Activated naive CD4-positive, alpha-beta T cell treated with anti-CD3 and anti-CD28 coated beads for 36 hours (primary cell): ENCODE data around the gene CCL4. TPM values are rescaled to one million over a fixed set of nuclear protein-coding genes. Genes with fewer than 3 reads are reported as not detected.
"Not testable (repeated sequence)": the region's sequence is repeated elsewhere in the genome, so short reads cannot be mapped to it uniquely, and the experiment has no call there.

ENCODE experiments used
- CTCF ChIA-PET: fragments of 350-600 bp; sonication (Branson Sonifier 250); formaldehyde crosslinking; loops from one replicate; lab custom pipeline; 2021; ENCODE audit warnings: antibody characterized with exemption; lab: Charles Lee
- DNase-seq: peaks from one replicate; pipeline ENCODE4 v3.0.0-alpha.2; 2020
- H3K27ac Mint-ChIP-seq: one replicate; pipeline ENCODE4 v1.8.0; 2021; ENCODE audit warnings: mild to moderate bottlenecking, mixed read lengths
- H3K27me3 Mint-ChIP-seq: one replicate; pipeline ENCODE4 v1.8.0; 2021; ENCODE audit warnings: low read depth, mixed read lengths
- H3K36me3 Mint-ChIP-seq: one replicate; pipeline ENCODE4 v1.8.0; 2021; ENCODE audit warnings: low read depth, mixed read lengths
- H3K4me1 Mint-ChIP-seq: one replicate; pipeline ENCODE4 v1.8.0; 2021; ENCODE audit warnings: low read depth, mixed read lengths
- H3K4me3 Mint-ChIP-seq: one replicate; pipeline ENCODE4 v1.8.0; 2021; ENCODE audit warnings: mild to moderate bottlenecking, moderate library complexity, mixed read lengths
- H3K9me3 Mint-ChIP-seq: one replicate; pipeline ENCODE4 v1.8.0; 2021; ENCODE audit warnings: mixed read lengths
- intact Hi-C: fragments of 100-400 bp; cut with micrococcal nuclease; formaldehyde crosslinking; loops from one replicate; pipeline ENCODE4 v1.15.1; 2023
- total RNA-seq, 2 experiments: library from RNA; stranded (reverse); gene quantifications; one replicate each; pipeline ENCODE4 v1.2.3, GENCODE V29; 2021

Gene CCL4
- total RNA-seq, 2 experiments from 2014 or later = 4.6 to 5.5 TPM

DNA sequence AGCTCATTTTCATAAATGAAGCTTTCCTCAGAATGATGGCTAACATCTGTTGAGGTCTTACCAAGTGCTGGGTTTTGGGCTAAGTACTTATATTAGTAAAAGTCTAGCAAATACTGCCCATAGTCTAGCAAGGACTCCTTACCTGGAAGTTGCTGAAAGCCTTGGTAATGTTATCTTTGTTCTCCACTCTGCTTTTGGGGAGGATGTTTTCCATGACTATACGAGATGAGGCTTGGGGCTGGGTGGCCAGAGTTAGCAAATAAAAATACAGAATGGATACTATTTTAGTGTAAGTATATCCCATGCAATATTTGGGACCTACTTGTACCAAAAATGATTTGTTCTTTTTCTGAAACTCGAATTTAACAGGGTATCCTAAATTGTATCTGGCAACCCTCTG is 31.9 kb upstream of the CCL4 start:
- CTCF ChIA-PET = interaction anchor here (0.9 to 4.5 kb wide), 6 partner anchors 15 to 141 kb away, joined by 3 to 44 read pairs (median 8); partner anchors contain the start of genes CCL3 and RDM1
- Mint-ChIP-seq H3K27me3 (peaks cover 5% of the 10 kb centered on the region), H3K4me3 (no peak overlapping the region), H3K36me3 (no peaks in the 10 kb centered on the region), H3K27ac (no peak overlapping the region), H3K4me1 (peaks cover 5% of the 10 kb centered on the region), H3K9me3 (no peaks in the 10 kb centered on the region)
- intact Hi-C loops = loop anchor here (2.0 to 10.0 kb wide), 2 partner anchors 103 to 217 kb away; no protein-coding TSS in a partner anchor
- no peak for DNase-seq

DNA sequence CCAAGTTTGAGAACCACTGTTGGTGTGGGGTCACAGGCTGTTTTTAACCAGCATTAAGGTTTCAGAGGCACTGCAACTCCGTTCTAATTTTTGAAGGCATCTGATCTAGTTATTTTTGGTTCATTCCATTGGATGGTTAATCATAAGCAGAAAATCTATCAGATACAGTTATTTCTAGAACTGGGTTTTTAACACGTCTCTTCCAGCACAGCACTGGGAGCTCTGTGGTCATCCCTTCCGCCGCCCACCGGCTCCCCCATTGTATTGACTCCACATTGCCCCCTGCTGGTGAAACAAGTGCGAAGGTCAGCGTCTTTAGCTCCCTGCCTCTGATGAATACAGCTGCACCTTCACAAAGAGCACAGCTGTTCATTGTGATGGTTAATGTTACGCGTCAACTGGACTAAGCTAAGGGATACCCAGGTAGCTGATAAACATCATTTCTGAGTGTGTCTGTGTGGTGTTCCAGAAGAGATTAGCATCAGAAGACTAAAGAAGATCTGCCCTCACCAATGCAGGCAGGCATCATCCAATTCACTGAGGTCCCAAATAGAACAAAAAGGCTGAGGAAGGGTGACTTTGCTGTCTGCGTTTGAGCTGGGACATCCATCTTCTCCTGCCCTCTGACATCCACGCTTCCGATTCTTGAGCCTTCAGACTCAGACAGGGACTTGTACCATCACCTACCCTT is 31.1 kb upstream of the CCL4 start:
- no peak overlapping the region for H3K4me3 Mint-ChIP-seq
- H3K4me1 Mint-ChIP-seq = peaks cover 5% of the 10 kb centered on the region
- H3K27ac Mint-ChIP-seq = no peak overlapping the region
- no peaks in the 10 kb centered on the region for H3K9me3 Mint-ChIP-seq
- CTCF ChIA-PET = interaction anchor here (0.7 to 4.5 kb wide), 22 partner anchors 9 to 308 kb away, joined by 3 to 44 read pairs (median 4); partner anchors contain the start of genes CCL18, CCL3 and RDM1
- peaks cover 8% of the 10 kb centered on the region for H3K27me3 Mint-ChIP-seq
- no peaks in the 10 kb centered on the region for H3K36me3 Mint-ChIP-seq
- intact Hi-C loops = loop anchor here (2.0 to 10.0 kb wide), 2 partner anchors 104 to 218 kb away; no protein-coding TSS in a partner anchor
- peak; percentile 81 for DNase-seq

- DNase-seq = no peak
- Mint-ChIP-seq H3K4me1 (peaks cover 5% of the 10 kb centered on the region), H3K27me3 (peaks cover 5% of the 10 kb centered on the region), H3K36me3 (no peaks in the 10 kb centered on the region), H3K4me3 (no peak overlapping the region), H3K9me3 (no peaks in the 10 kb centered on the region), H3K27ac (peak overlapping the region; percentile 47)
- intact Hi-C loops = loop anchor here (10.0 kb wide), 1 partner anchor 220 kb away; no protein-coding TSS in a partner anchor
- CTCF ChIA-PET = interaction anchor here (1.2 to 4.5 kb wide), 5 partner anchors 10 to 105 kb away, joined by 4 to 44 read pairs (median 7); no protein-coding TSS in a partner anchor
Observed at GRCh38 chr17:36074365-36074764, 29.3 kb upstream of the CCL4 start.

DNA sequence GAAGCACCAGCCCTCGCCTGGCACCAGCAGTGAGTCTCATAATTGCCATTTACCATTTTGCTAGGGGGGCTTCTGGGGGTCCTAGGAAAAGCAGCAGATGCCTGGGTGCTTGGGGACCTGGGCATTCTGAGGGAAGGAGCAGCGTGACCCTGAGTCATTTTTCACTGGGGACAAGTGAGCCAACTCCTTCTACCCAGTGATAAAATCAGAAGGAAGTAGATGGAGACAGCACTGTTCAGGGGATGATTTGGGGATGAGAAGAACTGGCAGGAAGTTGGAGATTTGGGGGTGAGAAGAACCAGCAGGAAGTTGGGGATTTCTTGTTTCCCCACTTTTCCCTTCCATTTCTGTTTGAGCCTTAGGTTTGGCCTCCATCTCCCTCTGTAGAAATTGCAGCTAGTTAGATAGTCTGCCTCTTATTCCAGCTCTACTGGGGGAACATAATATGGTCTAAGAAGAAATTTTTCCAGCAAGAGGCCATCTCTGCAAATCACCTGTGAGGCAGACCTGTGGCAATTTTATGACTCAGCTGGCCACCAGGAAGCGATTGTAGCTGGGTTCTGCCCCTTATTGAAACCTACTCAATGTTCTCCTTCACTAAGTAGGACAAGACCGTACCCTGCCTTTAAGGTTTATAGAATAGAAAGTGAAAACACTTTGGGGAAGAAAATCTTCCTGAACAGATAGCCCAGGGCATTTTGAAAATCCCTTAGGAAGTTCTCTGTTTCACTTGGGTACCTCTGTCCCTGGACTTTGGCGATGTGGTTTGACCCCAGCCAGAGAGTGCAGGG is 21.8 kb upstream of the CCL4 start:
- H3K4me1 Mint-ChIP-seq, H3K9me3 Mint-ChIP-seq, H3K36me3 Mint-ChIP-seq, H3K4me3 Mint-ChIP-seq, H3K27ac Mint-ChIP-seq, DNase-seq, CTCF ChIA-PET: not testable (repeated sequence)
- intact Hi-C loops = loop anchor here (1.0 kb wide), 1 partner anchor 8 kb away; the partner anchor contains the start of gene CCL3
- H3K27me3 Mint-ChIP-seq = peaks cover 15% of the 10 kb centered on the region

- H3K36me3 Mint-ChIP-seq, H3K4me3 Mint-ChIP-seq, CTCF ChIA-PET, H3K4me1 Mint-ChIP-seq, H3K9me3 Mint-ChIP-seq, H3K27ac Mint-ChIP-seq: not testable (repeated sequence)
- peaks cover 13% of the 10 kb centered on the region for H3K27me3 Mint-ChIP-seq
- DNase-seq = peak; percentile 56
- intact Hi-C loops = loop anchor here (1.0 kb wide), 1 partner anchor 8 kb away; the partner anchor contains the start of gene CCL3
Observed at GRCh38 chr17:36082482-36083120, 21.0 kb upstream of the CCL4 start.

- H3K9me3 Mint-ChIP-seq, H3K36me3 Mint-ChIP-seq, H3K27ac Mint-ChIP-seq, intact Hi-C loops, H3K4me1 Mint-ChIP-seq, CTCF ChIA-PET, DNase-seq, H3K4me3 Mint-ChIP-seq: not testable (repeated sequence)
- peaks cover 17% of the 10 kb centered on the region for H3K27me3 Mint-ChIP-seq
Observed at GRCh38 chr17:36083691-36084090, 19.9 kb upstream of the CCL4 start.

GRCh38 chr17:36085765-36086164 is 17.9 kb upstream of the CCL4 start:
- peaks cover 20% of the 10 kb centered on the region for H3K4me1 Mint-ChIP-seq
- no peaks in the 10 kb centered on the region for H3K36me3 Mint-ChIP-seq
- no peak overlapping the region for H3K27ac Mint-ChIP-seq
- intact Hi-C loops = no loop called here
- H3K4me3 Mint-ChIP-seq = no peak overlapping the region
- CTCF ChIA-PET = interaction anchor here (0.7 to 1.4 kb wide), 2 partner anchors 13 to 37 kb away, joined by 4 to 6 read pairs; no protein-coding TSS in a partner anchor
- no peaks in the 10 kb centered on the region for H3K9me3 Mint-ChIP-seq
- no peak for DNase-seq
- peaks cover 23% of the 10 kb centered on the region for H3K27me3 Mint-ChIP-seq

DNA sequence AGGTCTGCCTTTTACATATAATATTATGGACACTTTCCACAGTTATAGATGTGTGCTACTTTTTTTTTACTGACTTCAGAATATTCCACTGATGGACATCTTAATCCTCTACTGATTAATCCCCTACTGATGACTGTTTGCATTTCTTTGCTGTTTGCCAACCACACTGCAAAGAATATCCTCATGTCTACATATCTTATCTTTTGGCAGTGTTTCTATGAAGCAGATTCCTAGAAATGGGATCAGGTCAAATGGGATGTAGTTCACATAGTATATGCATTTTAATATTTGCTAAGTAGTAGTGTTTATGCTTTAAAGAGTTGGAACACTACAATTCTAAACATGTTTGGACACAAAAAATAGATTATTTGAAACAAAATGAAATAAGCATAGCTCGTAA is 16.8 kb upstream of the CCL4 start:
- H3K9me3 Mint-ChIP-seq = no peaks in the 10 kb centered on the region

GRCh38 chr17:36087471-36087870 is 16.2 kb upstream of the CCL4 start:
- H3K4me3 Mint-ChIP-seq, H3K9me3 Mint-ChIP-seq, H3K27ac Mint-ChIP-seq, DNase-seq, H3K36me3 Mint-ChIP-seq, intact Hi-C loops: not testable (repeated sequence)
- CTCF ChIA-PET = interaction anchor here (1.4 kb wide), 1 partner anchor 15 kb away, joined by 6 read pairs; no protein-coding TSS in a partner anchor
- H3K27me3 Mint-ChIP-seq = peaks cover 16% of the 10 kb centered on the region
- H3K4me1 Mint-ChIP-seq = peaks cover 24% of the 10 kb centered on the region

More for the DNA sequence above, 16.8 kb upstream of the CCL4 start:
- Mint-ChIP-seq H3K27me3 (peaks cover 19% of the 10 kb centered on the region), H3K27ac (no peak overlapping the region), H3K4me3 (no peak overlapping the region), H3K4me1 (peaks cover 23% of the 10 kb centered on the region), H3K36me3 (no peaks in the 10 kb centered on the region)
- no peak for DNase-seq
- CTCF ChIA-PET = interaction anchor here (1.4 kb wide), 1 partner anchor 14 kb away, joined by 6 read pairs; no protein-coding TSS in a partner anchor
- intact Hi-C loops = no loop called here

DNA sequence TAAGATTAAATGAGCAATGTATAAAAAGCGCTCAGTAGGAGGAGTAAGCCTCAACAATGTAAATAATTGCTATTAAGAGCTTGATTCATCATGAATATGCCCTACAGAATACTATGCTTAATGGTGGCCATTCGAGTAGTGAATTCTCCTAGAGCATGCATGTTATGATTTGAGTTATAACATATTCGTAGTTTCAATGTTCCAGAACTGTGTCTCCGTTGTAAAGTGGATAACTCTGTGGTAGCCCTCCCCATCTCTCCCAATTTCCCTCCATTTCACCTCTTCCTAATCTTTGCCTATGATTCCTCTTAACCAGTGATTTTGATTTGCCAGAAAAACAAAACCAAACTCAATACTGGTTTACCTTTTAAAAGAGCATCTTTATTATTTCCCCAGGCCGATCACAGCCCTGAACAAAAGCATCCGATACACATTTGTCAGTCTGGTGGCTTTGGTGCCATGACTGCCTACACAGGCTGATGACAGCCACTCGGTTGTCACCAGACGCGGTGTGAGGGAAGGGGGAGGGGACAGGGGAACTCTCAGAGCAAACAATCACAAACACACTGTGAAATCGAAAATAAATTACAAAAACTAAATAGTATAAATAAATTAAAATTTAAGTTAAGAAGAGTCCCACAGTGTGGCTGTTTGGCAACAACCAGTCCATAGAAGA is 15.6 kb upstream of the CCL4 start:
- intact Hi-C loops, CTCF ChIA-PET, H3K9me3 Mint-ChIP-seq, H3K27ac Mint-ChIP-seq, DNase-seq, H3K4me3 Mint-ChIP-seq, H3K36me3 Mint-ChIP-seq: not testable (repeated sequence)
- Mint-ChIP-seq H3K27me3 (peaks cover 16% of the 10 kb centered on the region), H3K4me1 (peaks cover 23% of the 10 kb centered on the region)

GRCh38 chr17:36088670-36089338 is 14.8 kb upstream of the CCL4 start:
- H3K27me3 Mint-ChIP-seq = peaks cover 20% of the 10 kb centered on the region
- CTCF ChIA-PET = interaction anchor here (1.0 kb wide), 1 partner anchor 60 kb away, joined by 5 read pairs; no protein-coding TSS in a partner anchor
- peaks cover 23% of the 10 kb centered on the region for H3K4me1 Mint-ChIP-seq
- DNase-seq = no peak
- H3K36me3 Mint-ChIP-seq = no peaks in the 10 kb centered on the region
- no peak overlapping the region for H3K4me3 Mint-ChIP-seq
- intact Hi-C loops = no loop called here
- H3K27ac Mint-ChIP-seq = no peak overlapping the region
- no peaks in the 10 kb centered on the region for H3K9me3 Mint-ChIP-seq
